Nephron (organoid): ENCODE data around the gene REEP1.

Experiments
- H3K27ac Mint-ChIP-seq, 3 experiments: 2 replicates each; pipeline ENCODE4 v1.8.0; 2020; ENCODE audit warnings: mixed read lengths in 3 of 3, mild to moderate bottlenecking in 2 of 3, moderate library complexity in 1 of 3
- H3K27me3 Mint-ChIP-seq: 2 replicates; pipeline ENCODE4 v1.8.0; 2021; ENCODE audit warnings: low read depth, mild to moderate bottlenecking, moderate library complexity, mixed read lengths
- H3K36me3 Mint-ChIP-seq: 2 replicates; pipeline ENCODE4 v1.8.0; 2020; ENCODE audit warnings: low read depth, mixed read lengths
- H3K4me1 Mint-ChIP-seq: 2 replicates; pipeline ENCODE4 v1.8.0; 2020; ENCODE audit warnings: mixed read lengths
- H3K4me3 Mint-ChIP-seq, 3 experiments: 2 replicates each; pipeline ENCODE4 v1.8.0; 2020; ENCODE audit warnings: mild to moderate bottlenecking in 3 of 3, mixed read lengths in 3 of 3, moderate library complexity in 2 of 3
- H3K9me3 Mint-ChIP-seq: 2 replicates; pipeline ENCODE4 v1.8.0; 2020; ENCODE audit warnings: mixed read lengths
- CTCF ChIP-seq, 3 experiments: fragments of 200-600 bp; sonication (generic); IDR thresholded peaks; one replicate each; pipeline ENCODE4 v1.5.0; 2021; ENCODE audit warnings: antibody characterized with exemption in 3 of 3; ENCODE audit not compliant: unreplicated experiment in 3 of 3

The REEP1 gene

GRCh38 chr2:86333378-86333777 is 4.0 kb downstream of the REEP1 start:
- H3K9me3 Mint-ChIP-seq, result peaks cover 7% of the 10 kb centered on the region
- H3K4me1 Mint-ChIP-seq, result peaks cover 49% of the 10 kb centered on the region
- H3K27me3 Mint-ChIP-seq, result peaks cover 57% of the 10 kb centered on the region
- no peak overlapping the region for H3K4me3 Mint-ChIP-seq
- TF ChIP-seq CTCF (IDR thresholded peaks at IDR 0.05; ENCODE audit: unreplicated experiment in 3 of 3), result no peak
- H3K36me3 Mint-ChIP-seq, result no peaks in the 10 kb centered on the region
- H3K27ac Mint-ChIP-seq, result peak overlapping the region in 2 of 3 experiments; percentile 21 to 37

GRCh38 chr2:86332654-86333053 is 4.8 kb downstream of the REEP1 start:
- no peak overlapping the region for H3K4me3 Mint-ChIP-seq
- peaks cover 50% of the 10 kb centered on the region for H3K27me3 Mint-ChIP-seq
- H3K9me3 Mint-ChIP-seq, result peaks cover 7% of the 10 kb centered on the region
- no peaks in the 10 kb centered on the region for H3K36me3 Mint-ChIP-seq
- no peak for TF ChIP-seq CTCF (IDR thresholded peaks at IDR 0.05; ENCODE audit: unreplicated experiment in 3 of 3)
- peaks cover 43% of the 10 kb centered on the region for H3K4me1 Mint-ChIP-seq
- H3K27ac Mint-ChIP-seq, result peak overlapping the region in 2 of 3 experiments; percentile 21 to 37

GRCh38 chr2:86331384-86331783 is 6.0 kb downstream of the REEP1 start:
- Mint-ChIP-seq H3K4me1 (peaks cover 39% of the 10 kb centered on the region), H3K27ac (no peak overlapping the region), H3K4me3 (peak overlapping the region in 1 of 3 experiments; percentile 41), H3K36me3 (no peaks in the 10 kb centered on the region), H3K27me3 (peaks cover 43% of the 10 kb centered on the region), H3K9me3 (peaks cover 9% of the 10 kb centered on the region)
- TF ChIP-seq CTCF (IDR thresholded peaks at IDR 0.05; ENCODE audit: unreplicated experiment in 3 of 3), result no peak

GRCh38 chr2:86330001-86330400 is 7.4 kb downstream of the REEP1 start:
- TF ChIP-seq CTCF (IDR thresholded peaks at IDR 0.05; ENCODE audit: unreplicated experiment in 3 of 3), result no peak
- Mint-ChIP-seq H3K36me3 (no peaks in the 10 kb centered on the region), H3K27ac (no peak overlapping the region), H3K4me3 (no peak overlapping the region), H3K9me3 (peaks cover 9% of the 10 kb centered on the region), H3K27me3 (peaks cover 29% of the 10 kb centered on the region), H3K4me1 (peaks cover 33% of the 10 kb centered on the region)

- Mint-ChIP-seq H3K4me3 (no peak overlapping the region), H3K36me3 (no peaks in the 10 kb centered on the region), H3K4me1 (no peaks in the 10 kb centered on the region), H3K9me3 (peaks cover 2% of the 10 kb centered on the region), H3K27ac (no peak overlapping the region), H3K27me3 (peaks cover 3% of the 10 kb centered on the region)
- TF ChIP-seq CTCF (IDR thresholded peaks at IDR 0.05; ENCODE audit: unreplicated experiment in 3 of 3), result no peak
Observed at GRCh38 chr2:86323273-86324021, 14.0 kb downstream of the REEP1 start.
